Chondrocyte (in vitro differentiated cells): Measurements from ENCODE around the gene ARL4D. TPM values are rescaled to one million over a fixed set of nuclear protein-coding genes. Genes with fewer than 3 reads are reported as not detected.

Experiments
- DNase-seq: peaks from one replicate; pipeline ENCODE4 v3.0.0; 2021; ENCODE audit warnings: mixed read lengths, low spot score
- H3K27ac Mint-ChIP-seq: one replicate; pipeline ENCODE4 v1.8.0; 2021; ENCODE audit warnings: mild to moderate bottlenecking, moderate library complexity, mixed read lengths; ENCODE audit not compliant: unreplicated experiment
- H3K27me3 Mint-ChIP-seq: 2 replicates; pipeline ENCODE4 v1.8.0; 2021; ENCODE audit warnings: low read depth, mixed read lengths
- H3K36me3 Mint-ChIP-seq: 2 replicates; pipeline ENCODE4 v1.8.0; 2021; ENCODE audit warnings: low read depth, mixed read lengths
- H3K4me1 Mint-ChIP-seq: 2 replicates; pipeline ENCODE4 v1.8.0; 2021; ENCODE audit warnings: low read depth, mild to moderate bottlenecking, mixed read lengths
- H3K4me3 Mint-ChIP-seq: one replicate; pipeline ENCODE4 v1.8.0; 2021; ENCODE audit warnings: mild to moderate bottlenecking, moderate library complexity, mixed read lengths; ENCODE audit not compliant: unreplicated experiment
- H3K9me3 Mint-ChIP-seq: 2 replicates; pipeline ENCODE4 v1.8.0; 2021; ENCODE audit warnings: low read depth, mixed read lengths
- CTCF ChIP-seq: fragments of 200-600 bp; sonication (generic); IDR thresholded peaks from 2 replicates; pipeline ENCODE4 v1.5.0; 2021; ENCODE audit warnings: antibody characterized with exemption, mild to moderate bottlenecking, moderate library complexity
- total RNA-seq: library from RNA; stranded (reverse); gene quantifications from 3 replicates; pipeline ENCODE4 v1.2.1, GENCODE V29; 2021

Gene ARL4D
- total RNA-seq, 1 donor from 2014 or later = 37.5 TPM

GRCh38 chr17:43366891-43367736, 31.7 kb upstream of the ARL4D start:
- Mint-ChIP-seq H3K27me3 (no peaks in the 10 kb centered on the region), H3K36me3 (peaks cover 2% of the 10 kb centered on the region), H3K27ac (peak overlapping the region; percentile 100), H3K4me3 (peak overlapping the region; percentile 67), H3K4me1 (peaks cover 25% of the 10 kb centered on the region), H3K9me3 (no peaks in the 10 kb centered on the region)
- no peak for DNase-seq
- TF ChIP-seq CTCF = no peak

- Mint-ChIP-seq H3K27me3 (no peaks in the 10 kb centered on the region), H3K4me3 (peak overlapping the region; percentile 67), H3K27ac (peak overlapping the region; percentile 100), H3K4me1 (peaks cover 25% of the 10 kb centered on the region), H3K36me3 (peaks cover 2% of the 10 kb centered on the region), H3K9me3 (no peaks in the 10 kb centered on the region)
- no peak for TF ChIP-seq CTCF
- DNase-seq = no peak
Measured at GRCh38 chr17:43367737-43368242, 31.0 kb upstream of the ARL4D start.

GRCh38 chr17:43368740-43369506, 29.9 kb upstream of the ARL4D start:
- Mint-ChIP-seq H3K4me3 (peak overlapping the region; percentile 67), H3K27me3 (no peaks in the 10 kb centered on the region), H3K36me3 (no peaks in the 10 kb centered on the region), H3K4me1 (peaks cover 25% of the 10 kb centered on the region), H3K27ac (peak overlapping the region; percentile 100), H3K9me3 (no peaks in the 10 kb centered on the region)
- no peak for TF ChIP-seq CTCF
- DNase-seq = no peak

GRCh38 chr17:43369986-43370385, 28.8 kb upstream of the ARL4D start:
- Mint-ChIP-seq H3K4me3 (no peak overlapping the region), H3K9me3 (no peaks in the 10 kb centered on the region), H3K27ac (no peak overlapping the region), H3K27me3 (no peaks in the 10 kb centered on the region), H3K36me3 (no peaks in the 10 kb centered on the region), H3K4me1 (peaks cover 25% of the 10 kb centered on the region)
- no peak for TF ChIP-seq CTCF
- DNase-seq = no peak

GRCh38 chr17:43371227-43371821, 27.5 kb upstream of the ARL4D start:
- Mint-ChIP-seq H3K4me1 (peaks cover 25% of the 10 kb centered on the region), H3K36me3 (no peaks in the 10 kb centered on the region), H3K9me3 (no peaks in the 10 kb centered on the region), H3K4me3 (no peak overlapping the region), H3K27me3 (no peaks in the 10 kb centered on the region), H3K27ac (no peak overlapping the region)
- TF ChIP-seq CTCF = no peak
- no peak for DNase-seq
